ENCODE measurements around the gene USP25. TPM values are rescaled to one million over a fixed set of nuclear protein-coding genes. Genes with fewer than 3 reads are reported as not detected.

USP25 gene
- total RNA-seq, 3 donors from 2014 or later = 52.8 to 78.4 (median 53.0) TPM

GRCh38 chr21:15752763-15753407, 23.1 kb downstream of the USP25 start:
- Histone ChIP-seq H3K4me1 (no peaks in the 10 kb centered on the region), H3K36me3 (no peaks in the 10 kb centered on the region), H3K27me3 (no peaks in the 10 kb centered on the region), H3K4me3 (no peak overlapping the region), H3K27ac (no peak overlapping the region), H3K9me3 (no peaks in the 10 kb centered on the region)
- DNase-seq (ENCODE audit: low spot score in 2 of 2) = no peak
- intact Hi-C loops (cut with DNase I; ENCODE audit: low total_unique reads) = no loop called here
- TF ChIP-seq, protein P1, sequence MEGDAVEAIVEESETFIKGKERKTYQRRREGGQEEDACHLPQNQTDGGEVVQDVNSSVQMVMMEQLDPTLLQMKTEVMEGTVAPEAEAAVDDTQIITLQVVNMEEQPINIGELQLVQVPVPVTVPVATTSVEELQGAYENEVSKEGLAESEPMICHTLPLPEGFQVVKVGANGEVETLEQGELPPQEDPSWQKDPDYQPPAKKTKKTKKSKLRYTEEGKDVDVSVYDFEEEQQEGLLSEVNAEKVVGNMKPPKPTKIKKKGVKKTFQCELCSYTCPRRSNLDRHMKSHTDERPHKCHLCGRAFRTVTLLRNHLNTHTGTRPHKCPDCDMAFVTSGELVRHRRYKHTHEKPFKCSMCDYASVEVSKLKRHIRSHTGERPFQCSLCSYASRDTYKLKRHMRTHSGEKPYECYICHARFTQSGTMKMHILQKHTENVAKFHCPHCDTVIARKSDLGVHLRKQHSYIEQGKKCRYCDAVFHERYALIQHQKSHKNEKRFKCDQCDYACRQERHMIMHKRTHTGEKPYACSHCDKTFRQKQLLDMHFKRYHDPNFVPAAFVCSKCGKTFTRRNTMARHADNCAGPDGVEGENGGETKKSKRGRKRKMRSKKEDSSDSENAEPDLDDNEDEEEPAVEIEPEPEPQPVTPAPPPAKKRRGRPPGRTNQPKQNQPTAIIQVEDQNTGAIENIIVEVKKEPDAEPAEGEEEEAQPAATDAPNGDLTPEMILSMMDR (IDR thresholded peaks at IDR 0.05) = no peak
- TF ChIP-seq POLR2A (IDR thresholded peaks at IDR 0.05) = no peak
- TF ChIP-seq POLR2AphosphoS5 (IDR thresholded peaks at IDR 0.05) = no peak

- no peak for DNase-seq (ENCODE audit: low spot score in 2 of 2)
- no peaks in the 10 kb centered on the region for H3K27me3 ChIP-seq
- intact Hi-C loops (cut with DNase I; ENCODE audit: low total_unique reads) = no loop called here
- no peaks in the 10 kb centered on the region for H3K9me3 ChIP-seq
- no peaks in the 10 kb centered on the region for H3K4me1 ChIP-seq
- no peak overlapping the region for H3K4me3 ChIP-seq
- TF ChIP-seq POLR2AphosphoS5 (IDR thresholded peaks at IDR 0.05) (no peak), POLR2A (IDR thresholded peaks at IDR 0.05) (no peak)
- TF ChIP-seq, protein P1 (IDR thresholded peaks at IDR 0.05) = no peak
- H3K36me3 ChIP-seq = no peaks in the 10 kb centered on the region
- H3K27ac ChIP-seq = no peak overlapping the region
Observed at GRCh38 chr21:15753741-15754140, 24.0 kb downstream of the USP25 start.

DNA sequence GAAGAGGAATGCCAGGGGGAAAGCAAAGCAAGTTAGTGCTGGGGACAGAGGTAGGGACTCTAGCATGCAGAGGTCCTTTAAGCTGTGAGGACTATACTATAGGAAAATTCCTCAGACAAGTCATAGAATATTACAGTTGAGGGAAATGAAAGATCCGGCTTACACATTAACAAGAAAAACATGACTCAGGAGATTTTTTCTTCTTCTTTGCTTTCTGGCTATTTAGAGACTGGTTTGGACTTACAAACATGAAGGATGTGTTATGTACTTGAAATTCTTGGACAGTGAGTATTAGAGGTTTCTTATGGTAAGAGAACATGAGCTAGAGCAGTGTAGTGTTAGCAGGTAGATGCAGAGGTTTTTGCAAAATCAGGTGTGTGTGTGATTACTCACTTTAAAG, 24.9 kb downstream of the USP25 start:
- Histone ChIP-seq H3K4me1 (no peaks in the 10 kb centered on the region), H3K27me3 (no peaks in the 10 kb centered on the region)
- no peak for TF ChIP-seq POLR2A (IDR thresholded peaks at IDR 0.05)
- TF ChIP-seq POLR2AphosphoS5 (IDR thresholded peaks at IDR 0.05) = no peak
- TF ChIP-seq, protein P1 (IDR thresholded peaks at IDR 0.05) = no peak

DNA sequence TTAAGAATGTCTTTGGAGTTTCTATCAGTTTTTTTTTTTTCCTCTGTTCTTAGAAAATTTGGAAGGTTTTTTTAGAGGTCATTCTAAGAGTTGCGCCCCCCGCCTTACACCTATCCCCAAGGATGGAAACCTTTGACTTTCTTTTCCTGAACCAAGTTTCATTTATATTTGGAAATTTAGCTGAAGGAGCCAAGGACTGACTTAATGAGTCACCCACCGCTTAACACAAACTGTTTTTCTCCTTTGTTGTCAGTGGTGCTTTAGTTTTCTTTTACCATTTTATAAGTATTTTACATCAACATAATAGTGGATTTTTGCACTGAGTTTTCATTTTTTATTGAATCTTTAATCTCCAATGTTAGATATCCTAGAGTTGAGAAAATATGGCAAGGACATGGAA, 25.3 kb downstream of the USP25 start:
- Histone ChIP-seq H3K9me3 (no peaks in the 10 kb centered on the region), H3K27ac (no peak overlapping the region), H3K27me3 (no peaks in the 10 kb centered on the region), H3K36me3 (no peaks in the 10 kb centered on the region), H3K4me1 (no peaks in the 10 kb centered on the region), H3K4me3 (no peak overlapping the region)
- TF ChIP-seq POLR2AphosphoS5 (IDR thresholded peaks at IDR 0.05) (no peak), POLR2A (IDR thresholded peaks at IDR 0.05) (no peak)
- TF ChIP-seq, protein P1 (IDR thresholded peaks at IDR 0.05) = no peak
- DNase-seq (ENCODE audit: low spot score in 2 of 2) = no peak
- intact Hi-C loops (cut with DNase I; ENCODE audit: low total_unique reads) = no loop called here

More for the DNA sequence above, 24.9 kb downstream of the USP25 start:
- DNase-seq (ENCODE audit: low spot score in 2 of 2) = no peak
- Histone ChIP-seq H3K4me3 (no peak overlapping the region), H3K27ac (no peak overlapping the region), H3K36me3 (no peaks in the 10 kb centered on the region), H3K9me3 (no peaks in the 10 kb centered on the region)
- intact Hi-C loops (cut with DNase I; ENCODE audit: low total_unique reads) = no loop called here

DNA sequence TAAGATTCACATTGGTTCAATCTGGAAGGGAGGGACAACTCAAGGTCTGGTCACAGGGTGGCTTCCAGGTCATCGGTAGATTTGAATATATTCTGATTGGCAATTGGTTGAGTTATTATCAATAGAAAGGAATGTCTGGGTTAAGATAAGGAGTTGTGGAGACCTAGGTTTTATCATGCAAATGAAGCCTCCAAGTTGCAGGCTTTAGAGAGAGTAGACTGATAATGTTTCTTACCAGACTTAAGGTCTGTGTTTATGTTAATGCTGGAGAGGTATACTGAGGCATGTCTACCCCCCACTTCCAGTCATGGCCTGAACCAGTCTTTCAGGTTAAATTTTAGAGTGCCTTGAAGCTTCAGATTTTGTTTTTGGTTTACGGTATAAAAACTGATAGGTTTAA, 29.7 kb downstream of the USP25 start:
- no peak overlapping the region for H3K4me3 ChIP-seq
- no peak for DNase-seq (ENCODE audit: low spot score in 2 of 2)
- TF ChIP-seq, protein P1 (IDR thresholded peaks at IDR 0.05) = no peak
- no peak for TF ChIP-seq POLR2A (IDR thresholded peaks at IDR 0.05)
- no peak for TF ChIP-seq POLR2AphosphoS5 (IDR thresholded peaks at IDR 0.05)
- H3K36me3 ChIP-seq = no peaks in the 10 kb centered on the region
- intact Hi-C loops (cut with DNase I; ENCODE audit: low total_unique reads) = no loop called here
- no peaks in the 10 kb centered on the region for H3K9me3 ChIP-seq
- no peaks in the 10 kb centered on the region for H3K4me1 ChIP-seq
- no peaks in the 10 kb centered on the region for H3K27me3 ChIP-seq
- H3K27ac ChIP-seq = no peak overlapping the region

All from breast epithelium (tissue), 4 donors.